Gastrocnemius medialis (tissue), 4 donors: ENCODE measurements around the gene APBA1.

Source experiments
- CTCF ChIP-seq, 5 experiments: fragments of 450-650 bp in 3 of 5; fragments of 200-600 bp in 2 of 5; sonication (generic) in 2 of 5; IDR thresholded peaks in 4 of 5; conservative IDR thresholded peaks in 1 of 5; 1 replicate in 4 of 5; 2 replicates in 1 of 5; pipeline ENCODE4 v1.5.1; 2016 to 2019; ENCODE audit warnings: antibody characterized with exemption in 5 of 5, mild to moderate bottlenecking in 3 of 5, moderate library complexity in 3 of 5
- POLR2A ChIP-seq, 2 donors: fragments of 450-650 bp; IDR thresholded peaks; one replicate each; pipeline ENCODE4 v1.6.1; 2017; ENCODE audit warnings: antibody characterized with exemption in 2 of 2, mild to moderate bottlenecking in 2 of 2, moderate library complexity in 2 of 2

GRCh38 chr9:69556707-69557106 is 115.5 kb downstream of the APBA1 start:
- no peak for TF ChIP-seq POLR2A (IDR thresholded peaks at IDR 0.05)
- TF ChIP-seq CTCF (IDR thresholded peaks at IDR 0.05 in 4 of 5, conservative IDR thresholded peaks at IDR 0.05 in 1 of 5): no peak
